Psoas muscle (tissue), 8 donors: ENCODE data around the gene HES5. TPM values are rescaled to one million over a fixed set of nuclear protein-coding genes. Genes with fewer than 3 reads are reported as not detected.

Experiments
- ATAC-seq, 4 donors: fragments of 200-7000 bp; cut with Tn5 transposase; one replicate each; pipeline ENCODE4 v1.9.1; 2020; ENCODE audit warnings: moderate library complexity in 3 of 4, mild to moderate bottlenecking in 2 of 4
- DNase-seq, 2 donors: peaks; one replicate each; pipeline ENCODE4 v3.0.0-alpha.2; 2020
- H3K27ac ChIP-seq: fragments of 200-600 bp; one replicate; pipeline ENCODE4 v1.8.0; 2022
- H3K27me3 ChIP-seq, 3 donors: fragments of 200-600 bp in 1 of 3; one replicate each; pipeline versions ENCODE4 v1.6.1 to v1.8.0; 2013 to 2022; ENCODE audit warnings: low read length in 2 of 3, mild to moderate bottlenecking in 2 of 3, moderate library complexity in 1 of 3; ENCODE audit not compliant: insufficient read depth in 3 of 3
- H3K36me3 ChIP-seq, 2 donors: fragments of 200-600 bp in 1 of 2; one replicate each; pipeline versions ENCODE4 v1.6.1 to v1.8.0; 2013 to 2022; ENCODE audit warnings: low read depth in 1 of 2, mild to moderate bottlenecking in 1 of 2, moderate library complexity in 1 of 2; ENCODE audit not compliant: insufficient read depth in 1 of 2
- H3K4me1 ChIP-seq: fragments of 200-600 bp; one replicate; pipeline ENCODE4 v1.8.0; 2022
- H3K4me3 ChIP-seq: fragments of 200-600 bp; one replicate; pipeline ENCODE4 v1.8.0; 2022; ENCODE audit warnings: mild to moderate bottlenecking
- H3K9me3 ChIP-seq: fragments of 200-600 bp; one replicate; pipeline ENCODE4 v1.8.0; 2022
- WGBS, 3 donors: extraction: QIAGEN DNeasy Blood & Tissue Kit; methylation state at CpG; one replicate each; pipeline versions ENCODE4 v1.1.6 to v1.1.7; 2013; 5-methylcytosine and 5-hydroxymethylcytosine counted together
- intact Hi-C, 2 donors: fragments of 100-400 bp; cut with DNase I; formaldehyde crosslinking; loops; one replicate each; pipeline versions ENCODE4 v1.11.0 to v1.14.2; 2022
- polyA plus RNA-seq, 3 donors: library from polyadenylated mRNA; stranded (reverse); fragments of 200-250 nt; gene quantifications; one replicate each; pipeline ENCODE4 v1.2.3, GENCODE V29; 2013
- total RNA-seq, 4 donors: library from RNA; stranded (reverse); fragmentation: NEBNext Ultra II Directional in 2 of 4; extraction: Animal tissue kit (Norgen Biotek cat#: 25700) in 2 of 4; gene quantifications; one replicate each; pipeline versions ENCODE4 v1.2.1 to v1.2.4, GENCODE V29; 2021 to 2023
- TF ChIP-seq, protein P1 (sequence below): fragments of 200-600 bp; IDR thresholded peaks from one replicate; pipeline ENCODE4 v1.8.0; 2022; ENCODE audit warnings: antibody characterized with exemption
- donor health status: healthy with polysubstance abuse.
- donor health status: DM: no; HTN: no; CAD: no; lungs with moderate emphysema.
- donor health status: Bipolar disorder and iron deficiency.
- donor health status: healthy.
- donor health status: DM: yes; HTN: yes; CAD: no.
- donor health status: DM: no; HTN: no; CAD: no.
- donor health status: DM: no; HTN: no; CAD: no.
- donor health status: DM: yes; HTN: yes; CAD: no.

HES5 gene
- total and polyA plus RNA-seq, 7 donors, result 0.13 to 0.77 (median 0.28) TPM; not detected in 1

DNA sequence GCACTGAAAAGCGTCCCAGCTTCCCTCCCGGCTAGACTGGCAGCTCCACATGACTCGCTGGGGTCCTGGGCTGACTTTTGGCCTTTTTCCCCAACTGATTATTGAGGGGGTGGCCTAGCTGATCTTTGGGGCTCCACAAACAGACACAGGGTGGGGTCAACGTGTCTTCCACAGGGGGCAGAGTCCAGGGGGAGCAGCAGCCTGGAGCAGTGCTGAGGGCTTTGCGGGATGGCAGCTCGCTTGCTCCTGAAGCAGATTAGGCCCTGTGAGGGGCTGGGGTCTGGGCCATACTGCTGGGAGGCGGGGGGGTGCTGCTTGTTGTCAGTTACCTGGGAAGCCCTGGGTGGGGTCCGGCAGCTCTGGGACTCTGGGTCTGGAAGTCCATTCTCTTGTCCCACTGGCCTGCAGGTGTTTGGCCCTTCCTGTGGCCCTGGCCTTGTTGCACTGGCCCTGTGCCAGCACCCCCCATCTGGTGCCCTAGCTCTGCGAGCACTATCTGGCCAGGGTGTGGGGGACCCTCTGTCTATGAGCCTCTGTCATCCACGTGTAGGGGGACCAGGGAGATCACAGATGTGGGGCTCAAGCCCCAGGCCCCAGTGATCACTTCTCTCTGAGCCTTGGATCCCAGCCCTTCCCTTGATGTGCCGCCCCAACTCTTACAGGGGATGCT lies 12.3 kb upstream of the HES5 start:
- H3K4me3 ChIP-seq, result no peak overlapping the region
- WGBS, 3 donors, result 77 to 87% (median 86%) methylated on average over 10 to 11 of the region's 11 CpGs
- no peak overlapping the region for H3K27ac ChIP-seq
- TF ChIP-seq, protein P1, sequence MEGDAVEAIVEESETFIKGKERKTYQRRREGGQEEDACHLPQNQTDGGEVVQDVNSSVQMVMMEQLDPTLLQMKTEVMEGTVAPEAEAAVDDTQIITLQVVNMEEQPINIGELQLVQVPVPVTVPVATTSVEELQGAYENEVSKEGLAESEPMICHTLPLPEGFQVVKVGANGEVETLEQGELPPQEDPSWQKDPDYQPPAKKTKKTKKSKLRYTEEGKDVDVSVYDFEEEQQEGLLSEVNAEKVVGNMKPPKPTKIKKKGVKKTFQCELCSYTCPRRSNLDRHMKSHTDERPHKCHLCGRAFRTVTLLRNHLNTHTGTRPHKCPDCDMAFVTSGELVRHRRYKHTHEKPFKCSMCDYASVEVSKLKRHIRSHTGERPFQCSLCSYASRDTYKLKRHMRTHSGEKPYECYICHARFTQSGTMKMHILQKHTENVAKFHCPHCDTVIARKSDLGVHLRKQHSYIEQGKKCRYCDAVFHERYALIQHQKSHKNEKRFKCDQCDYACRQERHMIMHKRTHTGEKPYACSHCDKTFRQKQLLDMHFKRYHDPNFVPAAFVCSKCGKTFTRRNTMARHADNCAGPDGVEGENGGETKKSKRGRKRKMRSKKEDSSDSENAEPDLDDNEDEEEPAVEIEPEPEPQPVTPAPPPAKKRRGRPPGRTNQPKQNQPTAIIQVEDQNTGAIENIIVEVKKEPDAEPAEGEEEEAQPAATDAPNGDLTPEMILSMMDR, result no peak
- peaks cover 0 to 67% (median 16%) of the 10 kb centered on the region in 3 donors for H3K27me3 ChIP-seq
- no peak for ATAC-seq
- intact Hi-C loops, result no loop called here
- H3K9me3 ChIP-seq, result no peaks in the 10 kb centered on the region
- no peaks in the 10 kb centered on the region for H3K36me3 ChIP-seq
- peaks cover 8% of the 10 kb centered on the region for H3K4me1 ChIP-seq
- DNase-seq, result no peak

DNA sequence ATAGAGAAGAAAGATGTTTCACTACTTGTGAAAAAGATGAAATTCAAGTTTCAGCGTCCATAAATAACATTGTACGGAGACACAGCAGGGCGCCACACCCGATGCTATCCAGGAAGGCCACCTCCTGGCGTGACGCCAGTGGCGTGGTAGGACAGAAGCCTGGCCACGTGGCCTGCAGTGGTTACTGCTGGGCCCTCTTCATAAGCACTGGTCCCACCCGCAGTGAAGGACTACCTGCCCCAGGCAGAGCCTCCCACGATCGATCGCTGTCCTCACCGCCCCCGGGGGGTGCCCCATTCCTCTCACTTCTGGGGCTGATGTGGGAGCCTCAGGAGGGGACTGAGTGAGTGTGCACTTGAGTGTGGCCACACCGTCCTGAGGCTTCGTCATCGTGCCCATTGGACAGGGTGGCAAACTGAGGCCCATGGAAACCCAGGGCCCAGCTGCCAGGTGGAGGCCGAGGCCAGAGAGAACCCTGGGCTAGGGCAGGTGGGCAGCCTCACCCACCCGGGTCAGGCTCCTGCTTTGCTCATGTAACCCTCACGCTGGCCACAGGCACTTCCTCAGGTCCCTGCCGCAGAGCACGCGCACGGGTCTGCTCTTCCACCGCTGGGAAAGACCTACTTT lies 11.7 kb upstream of the HES5 start:
- H3K27ac ChIP-seq, result no peak overlapping the region
- peak in 1 of 2 donors; percentile 58 for DNase-seq
- peaks cover 5% of the 10 kb centered on the region for H3K4me1 ChIP-seq

DNA sequence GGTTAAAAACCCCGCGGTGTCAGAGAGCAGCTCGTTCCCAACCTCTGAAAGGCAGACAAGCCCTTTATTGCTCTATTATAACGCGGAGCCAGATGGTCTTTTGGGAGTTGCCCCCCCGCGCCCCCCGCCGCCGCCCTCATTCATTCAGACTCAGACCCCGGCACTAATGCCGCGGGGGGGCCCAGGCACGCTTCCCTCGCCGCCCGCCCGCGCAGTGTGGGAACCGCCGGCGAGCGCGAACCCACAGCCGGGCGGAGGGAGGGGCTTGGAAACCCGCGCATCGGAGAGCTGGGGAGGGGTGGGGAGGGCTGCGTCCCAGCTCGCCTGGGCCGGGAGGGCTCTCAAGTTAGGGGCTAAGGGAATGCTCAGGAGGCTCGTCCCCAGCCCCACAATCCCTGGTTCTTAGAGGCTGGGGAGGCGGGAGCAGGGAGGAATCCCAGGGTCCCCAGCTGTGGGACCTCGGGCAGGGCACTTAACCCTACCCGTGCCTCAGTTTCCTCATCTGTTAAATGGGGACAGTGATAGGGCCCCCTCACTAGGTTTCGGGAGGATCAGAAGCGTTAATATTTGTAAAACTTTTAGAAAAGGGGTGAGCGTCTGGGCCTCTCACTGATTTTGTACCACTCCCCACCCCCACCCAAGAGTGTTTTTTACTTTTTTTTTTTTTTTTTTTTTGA lies 10.9 kb upstream of the HES5 start:
- intact Hi-C loops, result no loop called here
- Histone ChIP-seq H3K27me3 (peaks cover 0 to 57% (median 16%) of the 10 kb centered on the region in 3 donors), H3K4me3 (no peak overlapping the region), H3K4me1 (no peaks in the 10 kb centered on the region), H3K36me3 (no peaks in the 10 kb centered on the region), H3K9me3 (no peaks in the 10 kb centered on the region), H3K27ac (no peak overlapping the region)
- TF ChIP-seq, protein P1, result no peak
- 11 to 17% (median 16%) methylated on average over 31 to 39 of the region's 39 CpGs for WGBS, 3 donors
- DNase-seq (no peak), ATAC-seq (no peak)

More for the DNA sequence above, 11.7 kb upstream of the HES5 start:
- intact Hi-C loops, result no loop called here
- Histone ChIP-seq H3K36me3 (no peaks in the 10 kb centered on the region), H3K9me3 (no peaks in the 10 kb centered on the region), H3K27me3 (peaks cover 0 to 65% (median 13%) of the 10 kb centered on the region in 3 donors), H3K4me3 (no peak overlapping the region)
- TF ChIP-seq, protein P1, result no peak
- 68 to 74% (median 72%) methylated on average over 25 of the region's 25 CpGs for WGBS, 3 donors
- no peak for ATAC-seq

GRCh38 chr1:2539312-2539907 lies 9.3 kb upstream of the HES5 start:
- DNase-seq (no peak), ATAC-seq (no peak)
- H3K9me3 ChIP-seq, result no peaks in the 10 kb centered on the region
- no peak overlapping the region for H3K27ac ChIP-seq
- no peaks in the 10 kb centered on the region for H3K36me3 ChIP-seq
- H3K4me3 ChIP-seq, result no peak overlapping the region
- TF ChIP-seq, protein P1, result no peak
- H3K4me1 ChIP-seq, result no peaks in the 10 kb centered on the region
- peaks cover 0 to 46% (median 19%) of the 10 kb centered on the region in 3 donors for H3K27me3 ChIP-seq
- intact Hi-C loops, result no loop called here
- 77 to 88% (median 86%) methylated on average over 12 of the region's 12 CpGs for WGBS, 3 donors
